MCF 10A (cell line): ENCODE data around the gene SPSB1. TPM values are rescaled to one million over a fixed set of nuclear protein-coding genes. Genes with fewer than 3 reads are reported as not detected.

Experiments used
- BruUV-seq: library from RNA; stranded (reverse); fragments of 400-500 nt; replicated peaks from 2 replicates; lab custom pipeline; 2021; lab: Mats Ljungman, UMichigan
- CTCF ChIA-PET: fragments of 300-600 bp; sonication (Branson Sonifier 250); formaldehyde crosslinking; extraction: SDS; loops from one replicate; lab custom pipeline; 2021; ENCODE audit warnings: antibody characterized with exemption, inconsistent platforms; lab: Yijun Ruan, JAX
- POLR2A ChIA-PET: fragments of 300-600, 350-650 bp; sonication (Branson Sonifier 250); formaldehyde crosslinking; extraction: SDS; loops from one replicate; lab custom pipeline; 2020; ENCODE audit warnings: antibody characterized with exemption, inconsistent platforms; lab: Yijun Ruan, JAX
- DNase-seq: peaks from one replicate; pipeline ENCODE4 v3.0.0-alpha.2; 2018; ENCODE audit not compliant: unreplicated experiment
- H3K27ac Mint-ChIP-seq: one replicate; pipeline ENCODE4 v1.8.0; 2022; ENCODE audit warnings: mild to moderate bottlenecking, low read depth, mixed read lengths; ENCODE audit not compliant: unreplicated experiment
- H3K27me3 Mint-ChIP-seq: one replicate; pipeline ENCODE4 v1.8.0; 2022; ENCODE audit warnings: mixed read lengths; ENCODE audit not compliant: insufficient read depth, unreplicated experiment
- H3K36me3 Mint-ChIP-seq: one replicate; pipeline ENCODE4 v1.8.0; 2022; ENCODE audit warnings: mild to moderate bottlenecking, moderate library complexity, mixed read lengths; ENCODE audit not compliant: insufficient read depth, unreplicated experiment
- H3K4me1 Mint-ChIP-seq: one replicate; pipeline ENCODE4 v1.8.0; 2022; ENCODE audit warnings: mixed read lengths; ENCODE audit not compliant: insufficient read depth, unreplicated experiment
- H3K4me3 Mint-ChIP-seq: one replicate; pipeline ENCODE4 v1.8.0; 2022; ENCODE audit warnings: mild to moderate bottlenecking, moderate library complexity, mixed read lengths; ENCODE audit not compliant: unreplicated experiment
- H3K9me3 Mint-ChIP-seq: one replicate; pipeline ENCODE4 v1.8.0; 2022; ENCODE audit warnings: mixed read lengths; ENCODE audit not compliant: unreplicated experiment
- CTCF ChIP-seq: fragments of 200-600 bp; IDR thresholded peaks from one replicate; pipeline ENCODE4 v1.8.0; 2022; ENCODE audit warnings: antibody characterized with exemption, mild to moderate bottlenecking; ENCODE audit not compliant: unreplicated experiment
- intact Hi-C: fragments of 100-400 bp; cut with micrococcal nuclease; formaldehyde crosslinking; loops from 2 replicates; pipeline ENCODE4 v1.14.1; 2022
- total RNA-seq: library from RNA; stranded (reverse); gene quantifications from 2 replicates; pipeline ENCODE4 v1.2.3, GENCODE V29; 2022

The SPSB1 gene
- total RNA-seq, 1 experiment from 2014 or later, result 8.2 TPM

DNA sequence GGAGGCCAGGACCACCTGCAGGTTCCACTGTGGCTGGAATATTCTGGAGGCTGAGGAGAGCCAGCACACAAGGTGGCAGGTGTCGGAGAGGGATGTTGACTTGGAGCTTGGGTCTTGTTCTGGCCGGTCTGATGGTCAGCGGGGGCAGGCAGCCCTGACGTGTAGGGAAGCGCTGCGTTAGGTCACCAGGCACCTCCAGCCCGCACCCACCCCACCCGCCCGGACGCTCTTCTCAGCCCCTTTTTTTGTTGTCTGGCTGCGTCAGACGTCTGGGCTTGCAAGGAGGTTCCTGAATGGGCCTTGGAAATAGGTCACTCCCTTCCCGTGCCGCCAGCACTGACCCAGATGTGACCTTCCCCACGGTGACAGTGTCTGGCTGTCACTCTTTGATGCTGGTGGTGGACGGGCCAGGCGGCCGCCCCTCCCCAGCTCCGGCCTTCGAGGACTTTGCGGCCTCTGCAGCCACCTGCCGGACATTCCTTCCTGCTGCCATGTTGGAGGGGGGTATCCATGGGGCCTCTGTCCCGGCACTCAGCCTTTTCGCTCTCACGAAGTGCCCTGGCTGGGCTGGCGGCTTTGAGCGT, 30.1 kb downstream of the SPSB1 start:
- ChIA-PET CTCF (interaction anchor here (0.6 kb wide), 1 partner anchor 39 kb away, joined by 3 read pairs; no protein-coding TSS in a partner anchor), POLR2A (no interaction called here)
- intact Hi-C loops, result no loop called here
- no peak overlapping the region for H3K27ac Mint-ChIP-seq
- peaks cover 32% of the 10 kb centered on the region for H3K4me1 Mint-ChIP-seq
- no peaks in the 10 kb centered on the region for H3K27me3 Mint-ChIP-seq
- TF ChIP-seq CTCF, result no peak
- no peak overlapping the region for H3K4me3 Mint-ChIP-seq
- no peaks in the 10 kb centered on the region for H3K9me3 Mint-ChIP-seq
- DNase-seq, result no peak
- H3K36me3 Mint-ChIP-seq, result peaks cover 7% of the 10 kb centered on the region
- no TSS peak for BruUV-seq

DNA sequence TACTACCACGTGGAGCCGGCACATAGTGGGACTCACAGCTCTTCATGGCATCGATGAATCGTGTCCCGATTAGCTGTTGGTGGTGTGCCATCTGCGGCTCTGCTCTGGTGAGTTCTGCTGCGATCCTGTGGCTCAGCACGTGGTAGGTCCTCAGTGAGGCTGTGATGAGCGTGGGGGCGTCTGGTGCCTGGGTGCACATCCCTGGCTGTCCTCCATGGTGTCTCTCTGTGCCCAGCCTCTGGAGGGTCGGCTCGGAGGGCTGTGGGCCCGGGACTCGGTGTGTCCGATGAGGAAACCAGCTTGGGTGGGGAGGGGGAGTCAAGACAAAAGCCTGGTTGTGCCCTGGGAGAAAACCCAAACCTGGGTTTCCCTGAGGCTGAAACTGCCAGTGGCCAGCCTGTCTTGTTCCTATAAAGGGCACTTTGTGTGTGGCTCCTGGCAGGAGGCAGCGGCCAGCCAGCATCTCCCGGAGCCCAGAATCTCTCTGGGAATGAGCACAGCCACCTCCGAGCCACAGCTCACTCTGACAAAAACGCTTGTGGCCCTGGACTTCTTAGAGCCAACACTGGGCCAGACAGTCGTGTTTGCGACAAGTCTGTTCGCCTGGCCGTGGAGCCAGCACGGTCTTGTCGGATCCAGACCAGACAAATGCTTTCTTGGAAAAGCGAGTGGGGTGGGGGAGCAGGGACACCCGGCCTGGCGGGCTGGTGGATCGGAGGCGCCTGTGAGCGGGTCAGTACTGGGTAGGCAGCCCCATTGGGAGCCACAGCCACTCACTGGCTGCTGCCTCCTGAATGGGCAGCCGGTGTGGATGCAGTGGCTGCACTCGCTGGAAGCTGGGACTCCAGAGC, 31.8 kb downstream of the SPSB1 start:
- DNase-seq, result no peak
- H3K36me3 Mint-ChIP-seq, result peaks cover 7% of the 10 kb centered on the region
- no peak for TF ChIP-seq CTCF
- intact Hi-C loops, result no loop called here
- POLR2A ChIA-PET, result no interaction called here
- H3K4me1 Mint-ChIP-seq, result peaks cover 35% of the 10 kb centered on the region
- no peaks in the 10 kb centered on the region for H3K27me3 Mint-ChIP-seq
- H3K9me3 Mint-ChIP-seq, result no peaks in the 10 kb centered on the region
- no peak overlapping the region for H3K27ac Mint-ChIP-seq
- CTCF ChIA-PET, result interaction anchor here (0.6 to 1.3 kb wide), 3 partner anchors 10 to 166 kb away, joined by 3 read pairs; no protein-coding TSS in a partner anchor
- no peak overlapping the region for H3K4me3 Mint-ChIP-seq
- no TSS peak for BruUV-seq

- H3K27ac Mint-ChIP-seq, result no peak overlapping the region
- peaks cover 10% of the 10 kb centered on the region for H3K36me3 Mint-ChIP-seq
- peaks cover 23% of the 10 kb centered on the region for H3K4me1 Mint-ChIP-seq
- POLR2A ChIA-PET, result interaction anchor here (0.6 kb wide), 1 partner anchor 48 kb away, joined by 3 read pairs; no protein-coding TSS in a partner anchor
- CTCF ChIA-PET, result interaction anchor here (0.6 to 0.7 kb wide), 2 partner anchors 12 to 184 kb away, joined by 4 to 5 read pairs; no protein-coding TSS in a partner anchor
- no peaks in the 10 kb centered on the region for H3K9me3 Mint-ChIP-seq
- intact Hi-C loops, result no loop called here
- BruUV-seq, result no TSS peak
- H3K4me3 Mint-ChIP-seq, result no peak overlapping the region
- H3K27me3 Mint-ChIP-seq, result no peaks in the 10 kb centered on the region
- no peak for TF ChIP-seq CTCF
- no peak for DNase-seq
Measured at GRCh38 chr1:9326596-9326995, 33.9 kb downstream of the SPSB1 start.

GRCh38 chr1:9328201-9328600, 35.5 kb downstream of the SPSB1 start:
- ChIA-PET CTCF (interaction anchor here (0.6 kb wide), 1 partner anchor 77 kb away, joined by 3 read pairs; no protein-coding TSS in a partner anchor), POLR2A (interaction anchor here (0.9 kb wide), 1 partner anchor 28 kb away, joined by 3 read pairs; no protein-coding TSS in a partner anchor)
- H3K27me3 Mint-ChIP-seq, result no peaks in the 10 kb centered on the region
- no peak overlapping the region for H3K27ac Mint-ChIP-seq
- DNase-seq, result no peak
- no peak overlapping the region for H3K4me3 Mint-ChIP-seq
- peaks cover 4% of the 10 kb centered on the region for H3K36me3 Mint-ChIP-seq
- intact Hi-C loops, result no loop called here
- BruUV-seq, result no TSS peak
- peaks cover 30% of the 10 kb centered on the region for H3K4me1 Mint-ChIP-seq
- no peaks in the 10 kb centered on the region for H3K9me3 Mint-ChIP-seq
- no peak for TF ChIP-seq CTCF
